ENCODE data around the gene SPOCK3. TPM values are rescaled to one million over a fixed set of nuclear protein-coding genes. Genes with fewer than 3 reads are reported as not detected.

SPOCK3 gene
- total RNA-seq, 2 experiments from 2014 or later: not detected

DNA sequence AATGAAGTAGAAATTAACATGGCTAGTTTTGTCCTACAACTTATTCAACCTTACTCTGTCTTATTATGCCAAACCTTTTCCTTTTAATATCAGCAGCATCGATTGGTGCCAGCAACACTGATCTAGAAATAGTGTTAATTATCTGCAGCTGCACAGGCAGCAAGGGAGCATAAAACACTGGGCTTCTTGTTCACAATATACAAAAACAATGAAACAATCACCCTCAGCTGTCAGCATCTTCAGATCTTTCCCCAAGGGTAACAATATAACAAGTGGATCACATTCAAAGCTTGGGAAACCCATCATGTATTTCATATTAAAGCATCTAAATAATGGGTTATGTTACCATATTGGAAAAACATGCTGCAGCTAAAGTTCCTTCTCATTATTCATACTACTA is 238.1 kb downstream of the SPOCK3 start:
- Mint-ChIP-seq H3K9me3 (no peaks in the 10 kb centered on the region), H3K36me3 (ENCODE audit: low read depth) (no peaks in the 10 kb centered on the region)

DNA sequence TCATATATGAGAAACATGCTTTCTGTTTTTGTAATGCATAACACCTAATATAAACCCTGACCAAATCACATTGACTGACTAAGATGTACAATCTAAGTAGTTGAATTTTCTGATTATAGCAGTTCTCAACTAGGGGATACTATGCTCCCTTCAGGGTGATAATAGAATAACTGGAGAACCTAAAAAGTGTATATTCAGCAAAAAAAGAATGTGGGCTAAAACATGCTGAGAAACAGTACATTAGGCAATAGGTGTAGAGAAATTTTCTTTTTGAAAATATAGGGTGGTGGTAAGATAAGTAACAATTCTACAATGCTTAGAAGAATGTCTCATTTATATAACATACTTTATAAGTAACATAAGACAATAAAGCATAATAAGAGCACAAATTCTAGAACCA is 239.6 kb downstream of the SPOCK3 start:
- no peaks in the 10 kb centered on the region for H3K27me3 ChIP-seq (ENCODE audit: control insufficient read depth in 1 of 2, insufficient read depth in 2 of 2, low read length in 2 of 2)
- H3K27me3 Mint-ChIP-seq: no peaks in the 10 kb centered on the region
- H3K36me3 ChIP-seq (ENCODE audit: insufficient read depth, low read length): no peaks in the 10 kb centered on the region
- no peak overlapping the region for H3K27ac Mint-ChIP-seq
- no peaks in the 10 kb centered on the region for H3K36me3 Mint-ChIP-seq (ENCODE audit: low read depth)
- H3K9me3 ChIP-seq (ENCODE audit: control insufficient read depth in 1 of 2, insufficient read depth in 1 of 2, low read length in 2 of 2): peaks cover 0 to 3% of the 10 kb centered on the region in 2 experiments
- H3K4me1 Mint-ChIP-seq (ENCODE audit: low read depth): no peaks in the 10 kb centered on the region
- H3K4me3 Mint-ChIP-seq: no peak overlapping the region
- H3K9me3 Mint-ChIP-seq: no peaks in the 10 kb centered on the region
- ChIA-PET POLR2A (no interaction called here), CTCF (no interaction called here)
- H3K4me3 ChIP-seq (ENCODE audit: low read length): no peak overlapping the region
- no peak overlapping the region for H3K27ac ChIP-seq (ENCODE audit: low read depth in 1 of 2, low read length in 2 of 2)
- ATAC-seq (ENCODE audit: poor library complexity) (no peak), DNase-seq (no peak)
- no peaks in the 10 kb centered on the region for H3K4me1 ChIP-seq (ENCODE audit: insufficient read depth, low read length)
- TF ChIP-seq, protein P1, sequence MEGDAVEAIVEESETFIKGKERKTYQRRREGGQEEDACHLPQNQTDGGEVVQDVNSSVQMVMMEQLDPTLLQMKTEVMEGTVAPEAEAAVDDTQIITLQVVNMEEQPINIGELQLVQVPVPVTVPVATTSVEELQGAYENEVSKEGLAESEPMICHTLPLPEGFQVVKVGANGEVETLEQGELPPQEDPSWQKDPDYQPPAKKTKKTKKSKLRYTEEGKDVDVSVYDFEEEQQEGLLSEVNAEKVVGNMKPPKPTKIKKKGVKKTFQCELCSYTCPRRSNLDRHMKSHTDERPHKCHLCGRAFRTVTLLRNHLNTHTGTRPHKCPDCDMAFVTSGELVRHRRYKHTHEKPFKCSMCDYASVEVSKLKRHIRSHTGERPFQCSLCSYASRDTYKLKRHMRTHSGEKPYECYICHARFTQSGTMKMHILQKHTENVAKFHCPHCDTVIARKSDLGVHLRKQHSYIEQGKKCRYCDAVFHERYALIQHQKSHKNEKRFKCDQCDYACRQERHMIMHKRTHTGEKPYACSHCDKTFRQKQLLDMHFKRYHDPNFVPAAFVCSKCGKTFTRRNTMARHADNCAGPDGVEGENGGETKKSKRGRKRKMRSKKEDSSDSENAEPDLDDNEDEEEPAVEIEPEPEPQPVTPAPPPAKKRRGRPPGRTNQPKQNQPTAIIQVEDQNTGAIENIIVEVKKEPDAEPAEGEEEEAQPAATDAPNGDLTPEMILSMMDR (IDR thresholded peaks at IDR 0.05): no peak
- intact Hi-C loops (cut with DNase I, micrococcal nuclease): no loop called here

More for the DNA sequence above, 238.1 kb downstream of the SPOCK3 start:
- CTCF ChIA-PET: no interaction called here
- Mint-ChIP-seq H3K4me3 (no peak overlapping the region), H3K4me1 (ENCODE audit: low read depth) (no peaks in the 10 kb centered on the region), H3K27ac (no peak overlapping the region), H3K27me3 (no peaks in the 10 kb centered on the region)
- H3K9me3 ChIP-seq (ENCODE audit: control insufficient read depth in 1 of 2, insufficient read depth in 1 of 2, low read length in 2 of 2): peaks cover 0 to 3% of the 10 kb centered on the region in 2 experiments
- no peaks in the 10 kb centered on the region for H3K4me1 ChIP-seq (ENCODE audit: insufficient read depth, low read length)
- ATAC-seq (ENCODE audit: poor library complexity) (no peak), DNase-seq (no peak)
- intact Hi-C loops (cut with DNase I, micrococcal nuclease): no loop called here
- H3K4me3 ChIP-seq (ENCODE audit: low read length): no peak overlapping the region
- H3K36me3 ChIP-seq (ENCODE audit: insufficient read depth, low read length): no peaks in the 10 kb centered on the region
- POLR2A ChIA-PET: no interaction called here
- TF ChIP-seq, protein P1 (IDR thresholded peaks at IDR 0.05): no peak
- no peaks in the 10 kb centered on the region for H3K27me3 ChIP-seq (ENCODE audit: control insufficient read depth in 1 of 2, insufficient read depth in 2 of 2, low read length in 2 of 2)
- no peak overlapping the region for H3K27ac ChIP-seq (ENCODE audit: low read depth in 1 of 2, low read length in 2 of 2)

DNA sequence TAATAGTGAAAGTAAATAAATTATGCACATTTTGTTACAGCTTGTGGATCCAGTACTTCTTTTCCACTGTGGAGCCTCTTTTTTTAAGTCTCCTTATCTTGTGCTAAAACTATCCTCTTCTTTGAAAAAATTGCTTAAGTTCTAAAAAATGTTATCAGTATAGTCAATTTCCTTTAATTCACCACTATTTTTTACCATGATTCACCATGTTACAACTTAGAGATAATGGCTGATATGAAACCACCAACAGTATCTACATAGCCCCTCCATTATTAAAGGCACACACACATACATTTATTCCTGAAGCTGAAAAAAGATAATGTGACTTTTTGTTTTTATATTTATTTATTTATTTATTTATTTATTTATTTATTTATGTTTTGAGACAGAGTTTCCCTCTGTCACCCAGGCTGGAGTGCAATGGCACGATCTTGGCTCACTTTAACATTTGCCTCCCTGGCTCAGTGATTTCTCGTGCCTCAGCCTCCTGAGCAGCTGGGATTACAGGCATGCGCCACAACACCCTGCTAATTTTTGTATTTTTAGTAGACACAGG is 243.2 kb downstream of the SPOCK3 start:
- Histone ChIP-seq H3K4me3 (ENCODE audit: low read length) (no peak overlapping the region), H3K36me3 (ENCODE audit: insufficient read depth, low read length) (no peaks in the 10 kb centered on the region), H3K9me3 (ENCODE audit: control insufficient read depth in 1 of 2, insufficient read depth in 1 of 2, low read length in 2 of 2) (peaks cover 0 to 3% of the 10 kb centered on the region in 2 experiments), H3K27ac (ENCODE audit: low read depth in 1 of 2, low read length in 2 of 2) (no peak overlapping the region), H3K4me1 (ENCODE audit: insufficient read depth, low read length) (no peaks in the 10 kb centered on the region), H3K27me3 (ENCODE audit: control insufficient read depth in 1 of 2, insufficient read depth in 2 of 2, low read length in 2 of 2) (no peaks in the 10 kb centered on the region)
- H3K4me1 Mint-ChIP-seq (ENCODE audit: low read depth): no peaks in the 10 kb centered on the region
- intact Hi-C loops (cut with DNase I, micrococcal nuclease): no loop called here
- TF ChIP-seq, protein P1 (IDR thresholded peaks at IDR 0.05): no peak
- ChIA-PET POLR2A (no interaction called here), CTCF (no interaction called here)
- no peak for ATAC-seq (ENCODE audit: poor library complexity)
- H3K9me3 Mint-ChIP-seq: no peaks in the 10 kb centered on the region
- H3K27ac Mint-ChIP-seq: no peak overlapping the region
- no peak overlapping the region for H3K4me3 Mint-ChIP-seq
- no peaks in the 10 kb centered on the region for H3K27me3 Mint-ChIP-seq
- H3K36me3 Mint-ChIP-seq (ENCODE audit: low read depth): no peaks in the 10 kb centered on the region
- no peak for DNase-seq

Data from CD4-positive, alpha-beta T cell (primary cell).